Measurements from ENCODE around the gene SLC25A1. TPM values are rescaled to one million over a fixed set of nuclear protein-coding genes. Genes with fewer than 3 reads are reported as not detected.
A peak's percentile ranks its signal among the peaks of the same experiment; 100 is the strongest.

Gene SLC25A1
- polyA plus RNA-seq, 6 donors from 2014 or later: 63.5 to 88.8 (median 72.4) TPM

- Mint-ChIP-seq H3K9me3 (no peaks in the 10 kb centered on the region), H3K27me3 (no peaks in the 10 kb centered on the region), H3K4me1 (peaks cover 1 to 6% (median 3%) of the 10 kb centered on the region in 3 donors), H3K4me3 (no peak overlapping the region), H3K27ac (no peak overlapping the region), H3K36me3 (peaks cover 0 to 19% of the 10 kb centered on the region in 2 donors)
- DNase-seq (no peak), ATAC-seq (ENCODE audit: low read depth in 2 of 2) (no peak)
Measured at GRCh38 chr22:19133561-19133960, 45.0 kb downstream of the SLC25A1 start.

DNA sequence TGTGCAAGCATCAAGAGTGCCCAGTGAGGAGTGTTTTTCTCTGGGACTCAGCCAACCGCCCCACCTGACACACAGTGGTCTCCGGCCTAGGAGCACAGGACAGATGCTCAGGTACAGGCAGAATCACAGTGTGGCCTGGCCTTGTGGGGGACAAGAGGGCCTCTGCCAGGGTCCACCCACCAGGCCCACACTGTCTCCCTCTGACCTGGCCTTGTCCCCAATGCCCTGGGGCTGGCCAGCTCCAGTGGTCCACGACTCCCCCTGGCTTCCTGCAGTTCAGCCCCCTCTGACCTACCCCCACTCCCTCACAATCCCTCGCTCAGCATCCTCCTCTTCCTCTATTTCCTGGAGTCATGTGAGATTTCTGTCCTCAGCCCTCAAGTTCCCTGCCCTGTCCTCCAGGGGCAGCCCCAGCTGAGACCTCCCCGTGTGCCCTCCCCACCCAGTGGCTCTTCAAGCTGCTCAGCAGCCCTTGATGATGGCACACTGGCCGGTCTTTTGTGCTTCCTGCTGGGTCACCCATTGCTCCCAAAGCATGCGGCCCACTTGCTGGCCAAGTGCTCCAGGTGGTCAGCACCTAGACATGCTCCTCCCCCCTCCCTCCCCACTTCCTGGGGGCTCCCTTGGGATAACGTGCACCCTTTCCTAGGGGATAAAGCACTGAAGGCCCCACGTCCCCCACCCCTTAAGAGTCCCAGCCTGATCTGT, 45.7 kb downstream of the SLC25A1 start:
- DNase-seq (no peak), ATAC-seq (ENCODE audit: low read depth in 2 of 2) (no peak)
- Mint-ChIP-seq H3K36me3 (peaks cover 0 to 19% of the 10 kb centered on the region in 2 donors), H3K27me3 (no peaks in the 10 kb centered on the region), H3K27ac (peak overlapping the region in 1 of 6 donors; percentile 33), H3K4me3 (no peak overlapping the region), H3K9me3 (no peaks in the 10 kb centered on the region), H3K4me1 (peaks cover 1 to 6% (median 3%) of the 10 kb centered on the region in 3 donors)

DNA sequence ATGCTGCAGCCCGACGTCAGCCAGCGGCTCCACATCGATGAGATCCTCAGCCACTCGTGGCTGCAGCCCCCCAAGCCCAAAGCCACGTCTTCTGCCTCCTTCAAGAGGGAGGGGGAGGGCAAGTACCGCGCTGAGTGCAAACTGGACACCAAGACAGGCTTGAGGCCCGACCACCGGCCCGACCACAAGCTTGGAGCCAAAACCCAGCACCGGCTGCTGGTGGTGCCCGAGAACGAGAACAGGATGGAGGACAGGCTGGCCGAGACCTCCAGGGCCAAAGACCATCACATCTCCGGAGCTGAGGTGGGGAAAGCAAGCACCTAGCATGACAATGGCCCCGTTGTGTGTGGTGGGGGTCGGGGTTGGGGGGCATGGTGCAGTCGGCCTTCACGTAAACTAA, 46.4 kb downstream of the SLC25A1 start:
- ATAC-seq (ENCODE audit: low read depth in 2 of 2) (no peak), DNase-seq (no peak)
- Mint-ChIP-seq H3K9me3 (no peaks in the 10 kb centered on the region), H3K4me3 (no peak overlapping the region), H3K27me3 (no peaks in the 10 kb centered on the region), H3K4me1 (peaks cover 1 to 6% (median 3%) of the 10 kb centered on the region in 3 donors), H3K27ac (no peak overlapping the region), H3K36me3 (peaks cover 0 to 19% of the 10 kb centered on the region in 2 donors)

GRCh38 chr22:19131685-19132015, 46.9 kb downstream of the SLC25A1 start:
- peaks cover 1 to 6% (median 3%) of the 10 kb centered on the region in 3 donors for H3K4me1 Mint-ChIP-seq
- no peak overlapping the region for H3K27ac Mint-ChIP-seq
- ATAC-seq (ENCODE audit: low read depth in 2 of 2) (no peak), DNase-seq (no peak)
- H3K36me3 Mint-ChIP-seq: peaks cover 0 to 14% of the 10 kb centered on the region in 2 donors
- H3K4me3 Mint-ChIP-seq: no peak overlapping the region
- H3K27me3 Mint-ChIP-seq: no peaks in the 10 kb centered on the region
- H3K9me3 Mint-ChIP-seq: no peaks in the 10 kb centered on the region

GRCh38 chr22:19130959-19131684, 47.4 kb downstream of the SLC25A1 start, which contains the start of gene TSSK2:
TSSK2 (plus strand) TSS chr22:19131308; CDS start chr22:19131400, 92 bp downstream.
- Mint-ChIP-seq H3K4me1 (peaks cover 0 to 6% (median 1%) of the 10 kb centered on the region in 3 donors), H3K27ac (peak within 1 kb of the TSS in 1 of 6 donors; percentile 38), H3K27me3 (no peaks in the 10 kb centered on the region), H3K9me3 (no peaks in the 10 kb centered on the region), H3K36me3 (peaks cover 0 to 9% of the 10 kb centered on the region in 2 donors), H3K4me3 (no peak within 1 kb of the TSS)
- ATAC-seq (ENCODE audit: low read depth in 2 of 2): no peak
- DNase-seq: no peak

DNA sequence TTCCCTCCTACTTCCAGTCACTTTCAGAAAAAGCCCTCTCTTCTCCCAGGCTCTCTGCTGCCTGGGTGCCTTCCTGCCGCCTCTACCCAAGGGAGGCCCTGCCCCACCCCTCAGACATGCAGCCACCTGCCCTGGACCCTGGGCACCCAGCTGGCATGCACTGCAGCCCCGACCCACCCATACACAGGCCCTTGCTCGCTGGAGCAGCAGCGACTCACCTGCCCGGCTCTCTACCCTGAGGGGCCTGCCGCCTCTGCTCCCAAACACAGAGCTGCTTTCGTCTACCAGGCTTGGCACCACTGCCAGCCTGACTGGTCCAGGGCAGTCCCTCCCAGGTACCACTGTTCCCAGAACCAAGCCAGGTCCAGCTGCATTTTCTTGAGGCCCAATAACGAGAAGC, 48.7 kb downstream of the SLC25A1 start:
- peaks cover 0 to under 1% of the 10 kb centered on the region in 2 donors for H3K36me3 Mint-ChIP-seq
- peaks cover 0 to 1% (median 0%) of the 10 kb centered on the region in 3 donors for H3K4me1 Mint-ChIP-seq
- no peak overlapping the region for H3K27ac Mint-ChIP-seq
- H3K9me3 Mint-ChIP-seq: no peaks in the 10 kb centered on the region
- H3K27me3 Mint-ChIP-seq: no peaks in the 10 kb centered on the region
- no peak for DNase-seq
- ATAC-seq (ENCODE audit: low read depth in 2 of 2): no peak
- H3K4me3 Mint-ChIP-seq: no peak overlapping the region

DNA sequence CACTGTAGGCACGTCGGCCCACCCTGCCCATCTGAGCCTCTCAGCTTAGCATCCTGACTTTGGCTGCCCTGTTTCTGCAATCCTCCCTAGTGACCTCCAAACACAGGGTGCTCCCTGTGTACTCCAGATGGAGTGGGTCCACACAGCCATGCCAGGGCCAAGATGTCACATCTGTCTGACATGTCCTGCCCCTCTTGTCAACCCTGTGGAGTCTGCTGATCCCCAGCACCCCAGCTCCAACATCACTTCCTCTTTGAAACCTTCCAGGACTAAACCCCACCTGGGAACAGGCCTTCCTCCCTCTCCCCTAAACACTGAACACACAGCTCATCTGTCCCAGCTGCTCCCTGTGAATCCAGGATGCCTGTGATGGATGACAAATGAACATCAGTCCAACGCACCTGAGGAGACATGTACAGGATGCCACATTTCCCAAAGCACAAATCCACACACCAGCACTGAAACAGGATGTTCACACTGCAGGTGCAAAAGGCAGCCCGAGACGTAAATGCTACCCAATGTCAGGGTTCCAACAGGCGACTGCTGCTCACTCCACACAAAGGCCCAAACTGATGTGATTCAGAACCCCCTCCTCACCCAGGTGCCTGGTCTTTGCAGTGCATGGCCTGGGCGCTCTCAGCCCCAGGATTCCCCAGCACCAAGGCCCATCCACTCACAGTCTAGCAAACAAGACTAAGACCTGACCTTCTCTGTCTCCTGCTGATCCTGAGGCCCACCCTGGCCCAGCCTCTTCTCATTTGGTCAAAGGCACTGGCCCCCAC, 49.4 kb downstream of the SLC25A1 start:
- Mint-ChIP-seq H3K4me3 (peak overlapping the region in 2 of 8 donors; percentile 18 to 44), H3K27ac (peak overlapping the region in 2 of 6 donors; percentile 44 to 53), H3K9me3 (no peaks in the 10 kb centered on the region), H3K4me1 (peaks cover 0 to 2% (median 0%) of the 10 kb centered on the region in 3 donors), H3K36me3 (no peaks in the 10 kb centered on the region), H3K27me3 (peaks cover 0 to 3% (median 0%) of the 10 kb centered on the region in 3 donors)
- ATAC-seq (ENCODE audit: low read depth in 2 of 2) (no peak), DNase-seq (no peak)

GRCh38 chr22:19128009-19128401, 50.5 kb downstream of the SLC25A1 start:
- Mint-ChIP-seq H3K4me1 (peaks cover 1 to 9% (median 1%) of the 10 kb centered on the region in 3 donors), H3K9me3 (no peaks in the 10 kb centered on the region), H3K36me3 (no peaks in the 10 kb centered on the region), H3K4me3 (no peak overlapping the region), H3K27ac (no peak overlapping the region), H3K27me3 (peaks cover 0 to 6% (median 0%) of the 10 kb centered on the region in 3 donors)
- DNase-seq: no peak
- ATAC-seq (ENCODE audit: low read depth in 2 of 2): no peak

- Mint-ChIP-seq H3K4me1 (peaks cover 7 to 15% (median 7%) of the 10 kb centered on the region in 3 donors), H3K36me3 (no peaks in the 10 kb centered on the region), H3K27me3 (peaks cover 0 to 6% (median 0%) of the 10 kb centered on the region in 3 donors), H3K4me3 (no peak overlapping the region), H3K9me3 (peaks cover 0 to 1% (median 0%) of the 10 kb centered on the region in 7 donors), H3K27ac (no peak overlapping the region)
- DNase-seq (no peak), ATAC-seq (ENCODE audit: low read depth in 2 of 2) (no peak)
Measured at GRCh38 chr22:19127329-19128008, 51.1 kb downstream of the SLC25A1 start.

- H3K4me1 Mint-ChIP-seq: peaks cover 8 to 15% (median 8%) of the 10 kb centered on the region in 3 donors
- H3K4me3 Mint-ChIP-seq: peak overlapping the region in 1 of 8 donors; percentile 41
- H3K27ac Mint-ChIP-seq: no peak overlapping the region
- DNase-seq (no peak), ATAC-seq (ENCODE audit: low read depth in 2 of 2) (no peak)
- H3K36me3 Mint-ChIP-seq: no peaks in the 10 kb centered on the region
- peaks cover 0 to 1% (median 0%) of the 10 kb centered on the region in 7 donors for H3K9me3 Mint-ChIP-seq
- H3K27me3 Mint-ChIP-seq: peaks cover 0 to 6% (median 0%) of the 10 kb centered on the region in 3 donors
Measured at GRCh38 chr22:19126309-19127273, 51.9 kb downstream of the SLC25A1 start.
